KBM-7 (cell line): ENCODE results near the gene TANC1.

Experiments used
- DNase-seq: peaks from one replicate; pipeline ENCODE4 v3.0.0-alpha.2; 2015
- in situ Hi-C: fragments of 300-500 bp; cut with MboI; formaldehyde crosslinking; loops from 2 replicates; pipeline ENCODE4 v1.14.3; 2020; ENCODE audit warnings: low sequenced_read_pairs, low pct_unique_long_range_greater_than_20kb, mixed read lengths

The TANC1 gene

GRCh38 chr2:159071190-159071915 is 102.9 kb downstream of the TANC1 start:
- DNase-seq, result no peak
- in situ Hi-C loops, result no loop called here

DNA sequence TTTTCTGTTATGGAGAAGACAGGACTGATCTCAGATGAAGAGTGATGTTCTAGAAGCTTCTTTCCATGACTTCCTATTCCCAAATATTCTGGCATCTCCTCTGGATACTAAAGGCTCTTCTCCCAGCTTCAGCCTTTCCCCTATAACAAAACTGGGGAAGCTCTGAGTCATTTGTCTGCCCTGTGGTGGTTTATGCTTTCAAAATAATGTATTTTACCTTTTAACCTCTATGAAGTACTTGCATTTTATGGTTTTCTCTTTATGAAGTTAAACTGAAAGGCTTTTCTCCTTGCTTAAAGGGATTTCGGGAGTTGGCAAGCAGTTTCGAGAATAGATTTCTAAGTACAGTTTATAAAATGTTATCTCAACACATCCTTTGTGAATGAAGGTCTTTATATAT is 104.4 kb downstream of the TANC1 start:
- in situ Hi-C loops, result no loop called here
- DNase-seq, result no peak

DNA sequence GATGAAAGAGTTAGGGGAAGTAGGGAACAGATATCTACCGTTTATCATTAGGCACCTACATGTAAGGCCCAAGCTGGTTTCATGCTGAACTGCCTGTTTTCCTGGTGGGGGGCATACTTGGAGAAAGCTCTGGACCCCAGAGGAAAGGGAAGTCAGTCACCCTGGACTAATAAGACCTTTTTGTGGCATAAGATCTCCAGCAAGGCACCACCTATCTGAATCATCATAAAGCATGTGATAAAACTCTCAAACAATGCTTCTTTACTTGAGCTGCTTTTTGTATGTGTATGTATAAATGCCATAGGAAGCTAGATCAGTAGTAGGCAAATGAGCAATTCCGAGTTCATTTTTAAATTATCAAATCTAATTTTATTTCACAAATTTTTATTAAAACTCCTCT is 104.8 kb downstream of the TANC1 start:
- no peak for DNase-seq
- in situ Hi-C loops, result no loop called here

DNA sequence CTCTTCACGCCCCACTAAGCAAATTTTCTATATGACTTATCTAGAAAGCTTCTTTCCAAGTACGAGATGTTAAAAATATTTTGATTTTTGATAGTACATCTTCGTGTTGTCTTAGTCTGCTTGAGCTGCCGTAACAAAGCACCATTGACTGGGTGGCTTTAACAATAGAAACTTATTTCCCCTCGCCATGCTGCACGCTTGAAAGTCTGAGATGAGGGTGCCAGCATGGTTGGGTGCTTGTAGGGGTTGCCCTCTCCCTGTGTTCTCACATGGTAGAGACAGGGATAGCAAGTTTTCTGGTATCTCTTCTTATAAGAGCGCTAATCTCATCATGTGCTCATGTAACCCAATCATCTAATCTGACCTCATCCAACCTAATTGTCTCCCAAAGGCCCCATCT is 106.2 kb downstream of the TANC1 start:
- DNase-seq, result no peak
- in situ Hi-C loops, result no loop called here

DNA sequence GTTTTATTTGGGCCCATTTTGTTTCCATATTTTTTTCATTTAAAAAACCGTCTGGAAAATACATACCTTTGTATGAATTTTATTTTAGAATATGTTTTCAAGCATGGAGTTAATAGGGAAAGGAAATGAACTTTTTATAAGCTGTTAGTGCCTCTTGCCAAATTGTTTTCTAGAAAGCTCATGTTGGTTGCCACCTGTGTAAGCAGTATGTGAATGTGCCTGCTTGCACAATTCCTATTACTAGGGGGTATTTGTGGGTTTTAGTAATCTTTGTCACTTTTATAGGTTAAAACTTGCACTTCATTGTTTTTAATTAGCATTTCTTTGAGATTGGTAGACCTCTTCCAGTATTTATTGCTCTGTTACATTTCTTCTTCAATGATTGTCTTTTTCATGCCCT is 107.3 kb downstream of the TANC1 start:
- DNase-seq, result no peak
- in situ Hi-C loops, result no loop called here

GRCh38 chr2:159076241-159076640 is 107.8 kb downstream of the TANC1 start:
- in situ Hi-C loops, result no loop called here
- no peak for DNase-seq

DNA sequence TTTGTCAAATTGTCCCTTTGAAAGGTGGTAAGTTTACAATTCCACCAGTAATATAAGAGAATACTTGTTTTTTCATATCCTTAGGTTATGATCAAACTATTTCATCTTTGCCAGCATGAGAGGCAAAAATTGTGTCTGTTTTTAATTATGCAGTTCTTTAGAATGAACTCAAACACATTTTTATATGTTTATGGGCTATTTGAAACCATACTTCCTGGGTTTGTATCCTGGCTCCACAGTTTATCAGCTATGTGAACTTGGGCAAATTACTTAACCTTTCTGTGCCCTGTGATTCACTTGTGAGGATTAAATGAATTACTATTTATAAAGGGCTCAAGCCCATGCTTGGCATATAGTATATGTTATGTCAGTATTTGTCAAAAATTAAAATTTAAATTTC is 109.4 kb downstream of the TANC1 start:
- in situ Hi-C loops, result no loop called here

GRCh38 chr2:159078443-159078842 is 110.0 kb downstream of the TANC1 start:
- in situ Hi-C loops, result no loop called here
- no peak for DNase-seq

More for the DNA sequence above, 109.4 kb downstream of the TANC1 start:
- DNase-seq, result no peak

DNA sequence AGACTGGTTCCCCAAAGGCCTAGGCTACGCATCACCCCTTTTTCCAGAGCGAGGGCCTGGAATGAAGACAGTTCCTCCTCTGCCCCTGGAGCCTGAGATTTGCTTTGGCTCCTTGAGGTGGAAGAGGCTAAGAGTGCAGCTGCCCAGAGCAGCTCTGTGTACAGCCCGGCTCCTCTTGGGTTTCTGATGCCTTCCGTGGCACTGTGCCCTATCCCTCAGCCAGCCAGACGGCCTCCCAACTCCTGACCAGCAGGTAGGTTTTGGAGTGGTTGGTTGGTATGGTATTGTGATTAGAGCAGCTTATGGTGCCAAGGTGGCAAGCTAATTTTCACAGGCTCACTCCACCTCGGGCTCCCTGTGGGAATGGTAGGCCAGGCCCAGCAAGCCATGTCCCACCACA is 112.2 kb downstream of the TANC1 start:
- DNase-seq, result no peak
- in situ Hi-C loops, result no loop called here

GRCh38 chr2:159082119-159082518 is 113.7 kb downstream of the TANC1 start:
- DNase-seq, result no peak
- in situ Hi-C loops, result no loop called here

GRCh38 chr2:159084384-159085370 is 116.2 kb downstream of the TANC1 start:
- no peak for DNase-seq
- in situ Hi-C loops, result no loop called here

DNA sequence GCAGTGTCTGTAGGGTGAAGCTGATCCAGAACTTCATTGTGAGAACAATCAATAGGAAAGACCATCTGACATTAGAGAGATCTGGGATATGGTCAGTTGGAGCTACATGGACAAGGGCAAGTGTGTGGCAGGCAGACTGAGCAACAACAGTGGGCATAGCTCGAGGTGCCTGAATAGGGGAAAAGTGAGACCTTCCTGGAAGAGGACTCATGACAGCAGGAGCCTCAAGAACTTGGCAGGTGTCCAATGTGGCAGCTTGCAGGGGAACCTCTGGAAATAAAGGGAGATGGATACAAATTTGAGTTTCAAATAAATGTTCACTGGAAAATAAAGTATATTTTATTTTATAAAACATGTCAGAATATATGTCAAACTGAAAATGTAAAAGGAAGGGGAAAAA is 117.9 kb downstream of the TANC1 start:
- no peak for DNase-seq
- in situ Hi-C loops, result no loop called here

DNA sequence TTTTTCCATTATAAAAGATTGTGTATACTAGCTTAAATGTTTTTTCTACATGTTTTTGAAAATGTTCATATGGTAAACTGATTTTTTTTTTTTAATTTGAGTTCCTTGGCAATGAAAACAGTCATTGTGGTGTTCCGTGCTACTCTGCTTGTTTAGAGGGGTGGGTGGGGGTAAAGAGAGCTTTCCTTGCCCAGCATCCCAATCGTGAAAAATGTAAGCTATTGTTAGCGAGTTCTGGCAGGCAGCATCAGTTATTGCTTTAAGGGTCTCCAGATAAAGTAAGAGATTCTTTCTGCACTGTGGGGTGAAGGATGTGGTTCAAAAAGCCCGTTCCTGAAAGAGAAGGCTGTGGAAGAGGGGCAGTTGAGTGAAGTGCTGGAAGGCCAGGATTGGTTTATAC is 118.4 kb downstream of the TANC1 start:
- no peak for DNase-seq
- in situ Hi-C loops, result no loop called here

DNA sequence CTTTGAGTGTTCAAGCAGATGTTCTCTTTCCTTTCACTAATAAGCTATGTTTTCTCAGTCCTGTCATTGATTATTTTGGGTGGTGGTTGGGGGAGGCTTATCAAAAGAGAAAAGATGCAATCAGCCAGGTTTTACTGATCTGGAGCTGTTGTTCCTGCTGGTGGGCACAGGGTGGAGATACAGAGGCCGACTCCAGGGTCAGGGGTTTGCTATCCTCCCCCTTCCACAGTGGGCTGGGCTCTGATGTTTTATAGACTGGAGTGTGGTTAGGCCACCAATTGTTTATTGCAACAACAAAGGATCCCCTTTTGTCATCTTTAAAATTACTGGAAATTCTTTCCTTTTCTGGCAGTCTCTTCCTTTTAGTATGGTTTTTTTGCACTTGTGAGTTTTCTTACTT is 120.5 kb downstream of the TANC1 start:
- peak; percentile 42 for DNase-seq

GRCh38 chr2:159089543-159089942 is 121.1 kb downstream of the TANC1 start:
- DNase-seq, result no peak
- in situ Hi-C loops, result no loop called here

More for the DNA sequence above, 120.5 kb downstream of the TANC1 start:
- in situ Hi-C loops, result no loop called here

DNA sequence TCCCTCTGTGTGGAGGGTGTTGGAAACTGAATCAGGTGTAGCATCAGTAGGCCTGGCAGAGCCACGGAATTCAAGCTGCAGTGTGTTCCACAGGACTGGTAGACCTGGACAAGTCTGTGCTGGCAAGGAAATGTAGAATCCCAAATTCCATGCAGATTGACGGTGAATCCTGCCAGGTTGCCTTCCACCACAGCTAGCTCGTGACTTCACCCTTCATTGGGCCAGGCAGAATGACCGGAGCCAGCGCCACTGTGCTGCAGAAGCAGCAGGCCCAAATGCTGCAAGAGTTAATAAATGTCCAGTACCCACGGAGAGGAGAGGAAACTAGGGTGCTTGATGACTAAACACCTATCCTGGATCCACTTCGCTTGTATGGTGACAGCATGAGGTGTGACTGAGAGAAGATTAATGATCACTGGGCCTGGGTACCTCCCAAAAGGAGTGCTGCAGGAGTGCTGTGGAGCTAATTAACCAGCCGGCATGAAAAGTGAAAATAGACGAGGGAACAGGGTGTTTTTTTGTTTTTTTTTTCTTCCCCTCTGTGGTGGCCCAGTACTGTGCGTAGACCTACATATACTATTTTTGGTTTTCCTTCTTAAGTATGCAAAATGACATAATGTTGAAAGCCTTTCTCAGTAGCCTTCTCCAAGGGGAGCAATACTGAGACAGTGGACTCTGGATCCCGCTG is 122.2 kb downstream of the TANC1 start:
- in situ Hi-C loops, result no loop called here

GRCh38 chr2:159091381-159091780 is 122.9 kb downstream of the TANC1 start:
- in situ Hi-C loops, result no loop called here
- no peak for DNase-seq

More for the DNA sequence above, 122.2 kb downstream of the TANC1 start:
- DNase-seq, result no peak

DNA sequence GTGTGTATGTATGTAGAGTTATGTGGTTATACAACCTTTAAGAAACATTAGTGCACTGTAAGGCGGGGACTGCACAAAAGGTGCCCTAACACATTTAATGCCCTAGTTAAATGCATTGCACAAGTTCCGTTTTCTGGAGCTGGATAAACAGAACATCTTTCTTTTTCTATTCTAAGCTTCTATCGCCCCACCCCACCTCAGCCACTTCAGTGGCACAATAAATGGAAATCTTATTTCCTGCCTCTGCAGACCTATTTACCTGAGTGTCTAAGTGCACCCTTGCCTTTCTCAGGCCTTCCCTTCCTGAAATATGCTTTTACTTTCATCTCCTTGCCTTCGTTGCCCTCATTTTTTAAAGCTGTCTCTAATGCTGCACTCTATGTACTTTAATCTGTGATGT is 123.5 kb downstream of the TANC1 start:
- in situ Hi-C loops, result no loop called here
- DNase-seq, result peak; percentile 54

DNA sequence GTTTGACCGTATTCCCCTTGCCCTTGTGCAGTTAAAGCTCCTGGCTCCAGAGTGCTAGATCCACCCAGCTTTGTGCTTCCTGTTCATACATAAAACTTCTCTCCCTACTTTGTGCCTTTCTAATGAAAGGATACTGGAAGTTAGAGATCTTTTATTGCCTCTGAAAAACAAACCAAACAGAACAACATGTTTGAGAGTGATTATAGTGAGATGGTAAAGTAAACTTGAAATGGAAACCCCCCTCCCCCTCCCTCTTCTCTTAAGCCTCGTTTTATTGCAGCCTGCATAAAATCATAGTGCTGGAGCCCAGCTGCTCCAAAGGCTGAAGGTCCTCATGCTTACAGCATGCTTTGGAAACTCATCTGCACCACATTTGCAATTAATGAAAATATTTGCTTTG is 125.1 kb downstream of the TANC1 start:
- in situ Hi-C loops, result no loop called here
- no peak for DNase-seq
